HL-60/S4 treated with phorbol 12-myristate 13-acetate at 8.2 ng/mL for 4 days and 3 days (cell line): ENCODE measurements around the gene DLX6.

Experiments
- in situ Hi-C: fragments of 300-500 bp; cut with MboI; formaldehyde crosslinking; loops from 2 replicates; pipeline ENCODE4 v1.15.0; 2022; ENCODE audit warnings: low sequenced_read_pairs

Gene DLX6

DNA sequence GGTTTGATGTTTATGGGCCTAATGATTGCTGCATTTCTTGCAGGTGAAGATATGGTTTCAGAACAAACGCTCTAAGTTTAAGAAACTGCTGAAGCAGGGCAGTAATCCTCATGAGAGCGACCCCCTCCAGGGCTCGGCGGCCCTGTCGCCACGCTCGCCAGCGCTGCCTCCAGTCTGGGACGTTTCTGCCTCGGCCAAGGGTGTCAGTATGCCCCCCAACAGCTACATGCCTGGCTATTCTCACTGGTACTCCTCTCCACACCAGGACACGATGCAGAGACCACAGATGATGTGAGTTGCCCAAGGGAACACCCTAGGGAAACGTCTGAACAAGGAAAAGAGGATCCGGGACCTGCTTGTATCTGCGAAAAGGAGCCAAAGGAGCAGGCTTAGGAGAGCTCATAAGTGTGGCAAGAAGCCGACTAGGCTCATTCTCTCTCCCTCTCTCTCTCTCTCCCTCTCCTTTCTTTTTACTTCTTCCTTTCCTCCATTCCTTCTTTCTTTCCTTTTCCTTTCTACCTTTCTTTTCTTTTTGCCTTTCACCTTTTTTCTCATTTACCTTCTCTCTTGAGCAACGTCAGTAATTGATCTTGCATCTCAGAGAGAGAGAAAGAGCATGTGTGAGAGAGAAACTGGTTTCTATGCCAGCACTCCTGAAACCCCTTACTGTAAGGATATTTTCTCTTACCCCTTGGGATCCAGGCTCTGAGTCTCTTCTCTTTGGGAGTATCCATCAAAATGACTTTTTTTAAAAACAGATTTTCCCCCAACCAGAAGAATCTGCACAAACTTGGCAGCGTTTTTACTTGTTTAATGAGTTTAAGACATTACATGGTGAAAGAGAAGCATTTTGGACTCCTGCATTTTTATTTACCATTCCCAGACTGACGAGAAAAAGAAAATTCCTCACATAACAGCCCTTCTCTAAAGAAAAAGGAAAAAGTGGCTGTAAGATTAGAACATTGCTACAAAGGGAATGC lies 4.7 kb downstream of the DLX6 start:
- in situ Hi-C loops, result no loop called here

DNA sequence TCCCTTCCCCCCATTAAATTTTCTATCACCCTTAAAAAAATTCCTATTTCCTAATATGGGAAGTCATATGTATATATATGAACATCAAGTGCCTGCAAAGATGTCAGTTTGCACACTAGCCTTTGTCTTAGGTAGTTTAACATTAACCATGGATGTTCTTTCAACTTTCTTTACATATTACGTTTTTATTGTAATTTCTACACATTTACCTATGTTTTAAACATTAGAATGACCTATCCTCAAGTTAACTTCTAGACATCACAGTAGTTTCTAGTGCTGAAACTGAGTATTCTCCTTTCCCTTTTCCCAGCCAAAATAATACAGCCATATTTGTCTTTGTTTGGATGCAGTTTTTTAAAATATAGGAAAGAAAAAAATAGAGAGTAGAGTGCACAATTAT lies 5.8 kb downstream of the DLX6 start:
- in situ Hi-C loops, result no loop called here

DNA sequence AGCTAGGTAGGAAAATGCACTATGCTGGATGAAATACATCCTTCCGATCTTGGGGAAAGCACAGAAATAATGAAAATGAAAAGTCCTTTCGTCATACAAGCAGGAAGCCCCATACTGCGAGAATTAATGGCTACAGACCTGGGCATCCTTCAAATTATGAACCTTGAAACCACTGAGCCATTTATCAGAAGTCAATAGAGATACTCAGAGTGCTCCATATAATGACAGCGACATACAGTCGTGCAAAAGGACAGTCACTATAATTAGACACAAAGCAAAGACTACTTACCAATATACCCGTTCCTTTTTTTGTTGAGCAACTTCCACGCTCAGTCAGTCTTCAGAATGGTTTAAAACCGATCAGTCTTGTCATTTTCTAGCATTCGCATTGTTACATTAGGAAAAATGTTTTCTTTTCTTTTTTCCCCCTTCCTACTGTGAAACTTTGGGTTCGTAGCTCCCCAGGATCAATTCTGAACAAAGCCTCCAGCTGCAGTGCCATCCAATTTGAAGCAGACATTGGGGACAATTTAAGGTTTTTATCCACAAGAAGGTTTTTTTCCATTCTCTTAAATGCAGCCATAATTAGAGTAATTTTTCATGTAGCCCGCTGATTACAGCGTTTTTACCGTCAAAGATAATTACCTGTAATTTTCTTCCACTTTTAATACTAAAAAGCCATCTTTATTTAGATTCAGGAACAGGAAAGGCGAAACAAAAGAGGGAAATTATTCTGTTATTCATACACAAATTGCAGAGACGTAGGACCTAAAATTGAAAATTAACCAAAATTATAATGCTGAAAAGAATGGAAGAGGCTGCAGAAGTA lies 6.4 kb downstream of the DLX6 start:
- in situ Hi-C loops, result no loop called here

DNA sequence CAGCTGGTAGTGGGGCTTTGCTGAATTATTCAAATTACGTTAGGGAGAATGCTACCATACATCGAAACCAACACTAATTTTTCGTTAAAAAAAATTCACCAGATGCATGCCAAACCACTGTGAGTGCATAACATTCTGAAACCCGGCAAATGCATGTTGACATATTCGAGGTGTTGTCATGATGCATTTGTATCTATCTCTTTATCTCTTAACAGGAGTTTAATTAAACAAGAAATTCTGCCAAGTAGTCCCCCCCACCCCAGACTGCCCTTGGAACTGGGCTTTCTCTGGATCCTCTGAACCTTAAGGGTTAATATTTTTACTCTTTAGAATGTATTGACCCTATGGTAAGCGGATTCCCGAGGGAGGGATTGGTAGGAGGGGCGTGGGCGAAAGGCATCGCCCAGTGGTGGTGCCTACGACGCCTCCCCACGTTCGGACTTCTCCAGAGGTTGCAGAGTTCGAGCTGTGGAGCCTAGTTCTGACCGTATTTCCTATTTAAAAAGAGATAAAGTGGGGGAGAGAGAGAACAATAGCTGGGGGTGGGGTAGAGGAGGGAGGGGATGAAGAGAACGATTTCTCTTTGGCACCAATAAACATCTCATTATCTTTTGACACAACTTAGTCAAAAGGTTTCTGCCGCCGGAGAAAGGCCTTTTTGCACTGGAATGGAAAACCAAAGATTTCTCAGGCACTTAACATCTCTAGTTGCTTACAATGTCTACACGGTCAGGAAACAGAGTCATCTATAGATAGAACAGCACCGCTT lies 7.2 kb downstream of the DLX6 start:
- in situ Hi-C loops, result no loop called here

DNA sequence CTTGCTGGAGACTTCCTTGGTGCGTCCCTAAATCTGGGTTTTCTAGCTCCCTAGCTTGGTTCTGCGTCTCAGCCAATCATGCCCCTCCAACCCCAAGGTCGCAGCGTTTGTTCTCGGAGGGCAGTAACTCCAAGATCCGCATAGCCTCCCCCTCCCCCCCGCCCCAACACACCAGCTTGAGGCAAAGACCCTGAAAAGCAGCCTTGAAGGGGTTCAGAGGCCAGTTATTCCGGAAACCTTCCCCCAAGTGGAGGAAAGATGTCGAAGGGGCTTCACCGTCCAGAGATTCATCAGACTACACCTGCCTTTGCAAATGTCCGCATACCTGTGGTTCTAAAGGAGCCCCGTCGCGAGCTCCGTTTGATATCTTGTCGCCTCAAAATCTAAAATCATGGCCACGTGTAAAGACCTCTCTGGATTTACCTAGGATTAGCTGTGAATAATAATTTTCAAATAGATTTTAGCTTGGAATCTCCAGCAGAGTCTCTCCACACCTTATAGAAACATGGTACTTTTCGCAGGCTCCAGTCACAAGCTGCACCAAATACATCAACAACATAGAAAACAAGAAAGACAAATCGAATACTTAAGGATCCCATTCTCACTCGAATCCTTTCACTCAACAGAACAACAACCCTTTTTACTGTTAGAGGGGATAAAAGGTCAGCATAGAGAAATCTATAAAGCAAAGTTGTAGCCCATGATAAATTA lies 7.9 kb downstream of the DLX6 start:
- in situ Hi-C loops, result no loop called here

DNA sequence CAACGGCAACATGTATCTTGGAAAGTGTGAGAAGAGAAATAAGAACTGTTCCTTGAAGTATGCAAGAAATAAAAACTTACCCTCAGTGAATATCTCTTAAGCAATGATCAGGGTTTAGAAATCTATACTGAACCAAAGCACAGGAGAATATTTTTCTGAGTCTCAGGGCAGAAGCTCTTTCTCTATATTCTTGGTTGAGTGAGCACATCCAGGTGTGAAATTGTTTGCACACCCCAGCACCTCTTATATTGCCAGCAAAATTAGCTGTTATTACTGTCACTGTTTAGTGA lies 8.4 kb downstream of the DLX6 start:
- in situ Hi-C loops, result no loop called here

DNA sequence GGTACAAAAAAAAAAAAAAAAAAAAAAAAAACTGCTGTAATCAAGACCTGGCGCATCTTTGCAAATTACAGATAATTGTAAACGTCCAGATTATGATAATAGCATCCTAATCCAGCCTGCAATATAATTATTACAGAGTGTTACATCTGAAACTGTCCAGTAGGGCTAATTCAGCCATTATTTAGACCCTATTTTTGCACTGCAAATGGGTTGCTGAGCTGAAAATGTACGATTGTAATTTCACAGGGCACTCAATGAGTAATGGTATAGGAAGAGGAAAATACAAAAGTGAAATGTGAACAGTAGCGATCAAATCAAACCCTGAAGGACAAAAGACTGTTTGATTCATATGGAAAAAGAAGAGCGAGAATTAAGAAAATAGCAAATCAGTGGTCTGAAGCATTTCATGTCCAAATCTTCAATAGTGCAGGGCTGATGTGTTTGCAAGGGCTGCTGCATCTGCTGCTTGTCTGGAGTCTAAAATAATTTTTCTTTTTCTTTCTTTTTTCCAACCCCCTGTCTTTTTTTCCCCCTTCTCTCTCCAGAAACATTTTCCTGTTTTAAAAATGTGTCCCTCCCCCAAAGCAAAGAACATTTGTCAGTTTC lies 8.9 kb downstream of the DLX6 start:
- in situ Hi-C loops, result no loop called here

DNA sequence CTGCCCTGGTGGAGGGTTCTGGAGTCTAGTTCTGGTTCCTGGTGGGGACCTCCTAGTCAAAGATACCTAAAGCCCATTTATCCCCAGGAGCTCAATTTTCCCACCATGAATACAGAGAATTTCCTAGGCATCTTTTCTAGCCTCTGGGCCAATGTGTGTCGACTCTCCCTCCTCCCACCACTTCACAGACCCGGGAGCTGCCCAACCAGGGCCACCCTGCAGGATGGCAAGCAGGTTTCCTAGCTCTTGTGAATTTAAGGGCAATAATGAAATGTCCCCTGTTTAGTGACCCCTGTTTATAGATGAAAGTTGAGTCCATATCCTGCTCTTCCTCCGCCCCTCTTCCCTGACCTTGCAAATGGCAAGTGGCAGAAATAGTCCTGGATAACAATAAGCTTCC lies 9.9 kb downstream of the DLX6 start:
- in situ Hi-C loops, result no loop called here

DNA sequence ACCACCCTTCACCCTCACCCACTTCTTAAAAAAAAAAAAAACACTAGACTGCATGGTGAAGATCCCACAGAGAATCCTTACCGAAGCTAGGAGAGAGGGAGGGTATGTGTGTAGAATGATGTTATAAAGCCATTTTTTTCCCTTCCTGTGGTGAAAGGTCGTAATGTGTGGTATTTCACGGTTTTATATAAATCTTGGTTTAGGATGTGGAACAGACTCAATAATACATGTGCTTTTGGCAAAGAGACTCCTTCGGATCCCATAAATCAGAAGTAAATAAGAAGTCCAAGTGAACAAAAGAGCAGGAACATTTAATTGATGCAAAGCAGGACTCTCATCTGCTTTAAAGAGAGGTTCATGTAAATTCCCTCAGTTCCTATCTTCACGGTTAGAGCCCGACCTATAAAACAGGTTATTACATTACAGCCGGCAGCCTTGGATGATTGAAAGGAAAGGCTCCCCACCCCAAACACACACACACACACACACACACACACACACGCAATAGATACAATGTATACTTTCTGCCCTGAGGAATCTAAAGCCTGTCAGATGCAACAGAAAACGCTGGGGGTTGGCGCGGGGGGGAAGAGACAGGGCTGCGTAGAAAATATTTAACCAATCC lies 10.5 kb downstream of the DLX6 start:
- in situ Hi-C loops, result no loop called here

DNA sequence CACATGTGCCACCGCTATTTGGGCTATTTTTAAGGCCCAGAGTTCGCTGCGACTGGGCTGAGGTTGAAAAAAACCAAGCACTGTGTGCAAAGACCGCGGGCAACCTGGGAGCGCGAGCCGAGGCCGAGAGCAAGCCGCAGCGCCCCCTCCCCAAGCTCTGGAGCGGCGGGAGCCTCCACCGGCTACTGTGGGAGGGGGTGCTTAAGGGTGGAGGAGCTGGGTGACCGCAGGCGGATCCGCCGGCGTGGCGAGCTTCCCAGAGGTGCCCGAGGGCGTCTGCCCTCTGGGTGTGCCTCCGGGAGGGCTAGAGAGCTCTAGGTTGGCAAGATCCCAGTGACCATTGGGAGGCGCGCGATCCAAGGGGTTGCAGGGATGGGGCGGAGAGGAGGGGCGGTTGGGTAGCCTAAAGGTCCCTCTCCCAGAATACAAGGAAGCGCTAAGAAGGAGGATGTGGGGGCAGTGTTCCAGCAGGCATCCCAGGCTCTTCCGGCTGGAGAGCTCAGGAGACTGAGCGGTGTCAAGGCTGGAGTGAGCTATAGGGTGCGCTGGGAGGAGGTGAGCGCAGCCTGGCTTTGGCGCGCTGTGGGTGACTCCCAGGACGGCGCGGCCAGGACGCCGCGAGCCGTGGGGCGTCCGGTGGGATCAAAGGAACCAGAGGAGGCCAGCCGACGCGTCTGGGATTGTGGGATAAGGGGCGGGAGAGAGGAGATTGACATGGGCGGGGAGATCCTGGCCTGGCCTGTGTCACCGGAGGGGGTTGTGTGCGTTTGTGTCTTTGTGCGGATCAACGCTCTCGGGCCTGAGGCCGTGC lies 11.2 kb downstream of the DLX6 start:
- in situ Hi-C loops, result no loop called here

DNA sequence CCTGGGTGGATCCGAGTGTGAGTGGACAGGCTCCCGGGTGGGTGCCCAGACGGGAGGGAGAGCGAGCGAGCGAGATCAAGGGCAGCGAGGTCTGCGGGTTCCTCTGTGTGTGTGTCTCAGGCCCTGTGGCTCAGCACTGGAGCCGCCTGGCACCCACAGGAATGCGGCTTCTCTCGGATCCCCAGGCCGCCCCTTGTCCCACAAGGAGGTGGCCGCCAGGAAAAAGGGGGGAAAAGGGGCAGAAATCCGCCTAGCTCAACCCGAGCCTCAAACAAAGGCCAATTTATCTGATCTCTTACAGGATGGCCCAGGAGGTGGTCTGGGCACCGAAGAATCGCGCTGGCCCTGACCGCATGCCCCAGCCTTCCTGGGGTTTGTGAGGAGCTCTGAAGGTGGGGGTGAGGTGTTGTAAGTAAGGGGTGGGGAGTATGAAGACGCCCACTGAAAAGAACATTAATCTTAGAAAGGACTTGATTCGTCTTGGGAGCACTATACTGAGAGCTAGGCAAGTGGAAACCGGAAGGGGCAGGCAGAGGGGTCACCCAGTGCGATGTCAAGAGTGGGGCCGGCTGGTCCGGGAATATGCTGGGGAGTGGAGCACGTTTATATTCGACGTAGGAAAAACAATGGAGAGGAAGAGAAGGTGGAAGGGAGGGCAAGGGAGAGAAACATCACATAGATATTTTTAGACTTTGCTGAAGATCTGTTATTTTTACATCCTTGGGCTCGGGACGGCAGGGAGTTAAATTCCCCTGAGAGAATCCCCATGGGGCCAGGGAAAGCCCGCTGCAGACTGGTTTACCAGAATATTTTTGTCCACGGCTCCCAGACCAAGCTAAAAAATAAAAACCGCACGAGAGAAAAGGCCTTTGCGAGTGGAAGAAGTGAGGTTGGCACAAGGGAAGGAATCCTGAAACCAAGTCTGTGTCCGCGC lies 12.1 kb downstream of the DLX6 start:
- in situ Hi-C loops, result no loop called here

DNA sequence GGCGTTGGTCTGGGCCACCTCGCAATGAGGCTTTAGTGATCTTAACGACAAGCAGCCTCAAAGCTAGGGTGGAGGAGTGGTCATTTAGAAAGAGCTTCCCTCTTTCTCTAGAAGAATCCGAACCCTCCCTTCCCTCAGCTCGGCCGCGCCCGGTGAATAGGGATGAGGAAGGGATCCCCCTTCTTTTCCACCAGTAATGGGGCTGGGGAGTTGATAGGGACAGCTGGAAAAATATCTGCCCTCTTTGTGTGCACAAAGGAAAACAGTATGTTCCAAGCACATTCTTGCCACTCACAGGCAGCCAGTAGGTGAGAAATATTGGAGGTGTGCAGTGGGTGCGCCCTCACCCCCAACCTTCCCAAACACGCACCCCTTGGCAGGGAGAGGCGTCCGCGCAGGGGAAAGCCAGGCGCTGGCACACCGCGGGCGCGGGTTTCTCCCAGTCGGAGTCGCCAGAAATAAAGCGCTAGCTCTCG lies 12.8 kb downstream of the DLX6 start:
- in situ Hi-C loops, result no loop called here

DNA sequence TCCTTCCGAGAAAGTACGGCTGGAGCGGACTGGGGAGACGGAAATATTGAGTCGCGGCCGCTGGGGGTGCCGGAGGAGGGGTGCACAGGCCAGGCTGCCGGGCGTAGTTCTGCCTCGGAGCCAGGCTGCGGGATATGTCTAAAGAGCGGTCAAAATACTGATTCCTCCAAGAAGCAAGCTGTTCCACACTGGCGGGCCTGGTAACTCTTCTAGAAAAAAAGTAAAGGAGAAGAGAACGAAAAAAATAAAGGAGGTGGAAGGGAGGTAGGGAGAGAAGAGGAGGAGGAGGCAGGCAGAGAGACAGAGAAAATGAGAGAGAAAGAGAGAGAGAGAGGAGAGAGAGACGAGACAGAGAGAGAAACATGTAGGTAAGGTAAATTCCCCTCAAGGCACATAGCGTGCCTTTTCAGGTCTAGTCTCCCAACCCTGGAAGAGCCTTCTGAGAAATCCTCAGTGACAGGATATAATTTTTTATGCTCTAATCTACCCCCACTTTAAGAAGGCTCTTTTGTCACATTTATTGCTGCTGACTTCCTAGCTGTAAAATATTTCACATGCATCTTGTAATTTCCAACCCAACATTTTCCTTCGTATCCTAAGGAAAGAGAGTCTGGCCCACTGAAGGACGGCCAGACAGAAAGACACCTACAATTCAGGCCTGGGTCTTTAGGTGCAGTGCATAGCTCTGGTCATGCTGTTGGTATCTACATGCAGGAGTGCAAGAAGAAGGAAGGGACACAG lies 13.6 kb downstream of the DLX6 start:
- in situ Hi-C loops, result no loop called here

DNA sequence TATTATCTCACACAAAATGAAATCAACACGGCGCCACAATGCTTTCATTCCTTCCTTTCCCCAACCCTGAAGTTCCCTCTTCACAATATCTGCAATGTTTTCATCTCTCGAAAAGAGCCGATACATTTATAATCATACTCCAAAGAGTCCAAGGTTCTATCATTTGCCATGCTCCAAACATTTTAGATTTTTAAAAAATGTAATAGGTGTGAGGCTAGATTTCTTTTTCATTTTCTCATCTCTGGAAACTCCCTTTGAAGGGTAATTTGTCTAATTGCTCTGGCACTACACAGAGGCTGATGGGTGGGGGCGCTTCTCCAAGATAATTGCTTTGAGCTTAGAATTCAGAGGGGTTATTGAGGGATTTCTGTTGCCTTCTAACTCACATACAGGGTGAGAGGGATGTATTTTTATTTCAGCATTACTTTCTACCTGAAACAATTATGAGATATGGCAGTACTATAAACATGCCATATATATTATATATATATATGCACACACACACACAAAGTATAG lies 14.4 kb downstream of the DLX6 start:
- in situ Hi-C loops, result no loop called here

DNA sequence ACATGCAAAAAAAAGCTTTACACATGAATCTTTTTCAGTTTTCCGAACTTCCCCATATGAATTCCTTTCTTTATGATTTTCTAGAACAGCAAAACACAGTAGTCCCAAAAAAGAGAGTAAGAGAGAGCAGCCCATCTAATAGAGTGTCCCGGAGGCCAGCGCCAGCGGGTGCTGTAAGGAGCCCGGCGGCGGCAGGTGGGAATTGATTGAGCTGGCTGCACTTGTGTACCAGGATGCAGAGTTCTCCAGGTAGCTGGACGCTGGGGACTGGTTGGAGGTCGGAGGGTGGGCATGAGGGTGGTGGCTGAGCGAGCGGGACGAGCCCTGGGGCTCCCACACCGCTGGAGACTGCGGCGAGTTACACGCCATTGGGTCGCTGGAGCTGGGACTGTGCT lies 15.2 kb downstream of the DLX6 start:
- in situ Hi-C loops, result no loop called here

DNA sequence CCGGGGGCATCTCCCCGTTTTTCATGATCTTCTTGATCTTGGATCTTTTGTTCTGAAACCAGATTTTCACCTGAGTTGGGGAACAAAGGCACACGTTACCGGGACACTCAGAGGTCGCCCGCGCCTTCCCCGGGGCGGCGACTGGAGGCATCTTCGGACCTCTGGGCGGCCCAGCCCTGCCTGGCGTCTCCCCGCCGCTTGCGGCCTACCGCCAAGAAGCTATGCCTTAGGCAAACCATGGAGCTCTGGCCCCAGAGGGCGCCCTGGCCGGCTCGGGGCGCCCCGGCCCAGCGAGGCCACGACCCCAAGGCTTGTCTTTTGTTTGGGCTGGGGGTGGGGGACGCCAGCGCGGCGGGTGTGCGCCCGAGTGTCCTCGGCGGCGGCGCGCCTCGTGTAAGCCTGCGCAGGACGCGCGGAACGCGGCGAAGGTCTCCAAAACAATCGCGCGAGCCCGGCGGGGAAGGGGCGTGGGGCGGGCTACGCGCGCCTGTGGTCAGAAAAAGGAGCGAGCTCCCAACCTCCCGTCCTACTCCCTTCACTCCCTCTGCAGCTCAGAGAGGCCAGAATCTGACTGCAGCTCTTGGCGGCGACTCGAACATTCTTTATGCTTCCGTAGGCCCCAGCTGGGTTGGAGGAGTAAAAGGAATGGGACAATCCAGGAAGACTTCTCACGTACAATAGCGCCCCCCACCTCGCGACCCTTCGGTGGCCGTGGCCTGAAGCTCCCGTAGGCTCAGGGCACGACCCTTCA lies 15.8 kb downstream of the DLX6 start:
- in situ Hi-C loops, result no loop called here
